H1 (cell line): ENCODE measurements around the gene CTBP2. TPM values are rescaled to one million over a fixed set of nuclear protein-coding genes. Genes with fewer than 3 reads are reported as not detected.

Experiments
- CTBP2 ChIP-seq: IDR thresholded peaks from 2 replicates; pipeline ENCODE4 v1.7.0; 2011; ENCODE audit warnings: borderline replicate concordance, mild to moderate bottlenecking, moderate library complexity, mixed read lengths, low read length; ENCODE audit not compliant: insufficient read depth, insufficient read length
- KDM5A ChIP-seq: fragments of 200-600 bp; IDR thresholded peaks from 2 replicates; pipeline ENCODE4 v1.7.1; 2012; ENCODE audit warnings: mild to moderate bottlenecking, low read length, inconsistent platforms, mixed read lengths
- POLR2AphosphoS5 ChIP-seq: IDR thresholded peaks from 2 replicates; pipeline ENCODE4 v1.6.1; 2011; ENCODE audit warnings: low read depth, low read length
- POU5F1 ChIP-seq: IDR thresholded peaks from 2 replicates; pipeline ENCODE4 v1.6.1; 2011; ENCODE audit warnings: low read depth, mild to moderate bottlenecking, low read length, moderate library complexity
- RBBP5 ChIP-seq: IDR thresholded peaks from 2 replicates; pipeline ENCODE4 v1.7.1; 2012; ENCODE audit warnings: low read depth, mild to moderate bottlenecking, inconsistent platforms, low read length, moderate library complexity, borderline replicate concordance
- SIRT6 ChIP-seq: IDR thresholded peaks from one replicate; pipeline ENCODE4 v1.7.1; 2012; ENCODE audit warnings: low read length, inconsistent platforms
- SP2 ChIP-seq: IDR thresholded peaks from 2 replicates; pipeline ENCODE4 v1.6.1; 2012; ENCODE audit warnings: mild to moderate bottlenecking, low read length, inconsistent platforms
- SRF ChIP-seq: IDR thresholded peaks from 2 replicates; pipeline ENCODE4 v1.6.1; 2011; ENCODE audit warnings: mild to moderate bottlenecking, low read depth, low read length, moderate library complexity
- YY1 ChIP-seq: IDR thresholded peaks from 2 replicates; pipeline ENCODE4 v1.6.1; 2011; ENCODE audit warnings: low read depth, mild to moderate bottlenecking, low read length
- polyA plus RNA-seq, 7 experiments: library from polyadenylated mRNA; depleted of rRNA in 3 of 7; stranded (reverse) in 5 of 7; unstranded in 2 of 7; fragments of >200 nt in 5 of 7; fragments of 200-250 nt in 2 of 7; gene quantifications; 1 replicate in 5 of 7; 2 replicates in 1 of 7; 4 replicates in 1 of 7; pipeline versions ENCODE4 v1.2.1 to v1.2.3, GENCODE V29; 2011 to 2013; ENCODE audit warnings: missing spikeins in 2 of 7, mixed read lengths in 2 of 7
- total RNA-seq: library from RNA; stranded (reverse); fragmentation: NEBNext Ultra II Directional; extraction: Animal tissue kit (Norgen Biotek cat#: 25700); gene quantifications from 2 replicates; pipeline ENCODE4 v1.2.1, GENCODE V29; 2021

CTBP2 gene
- total and polyA plus RNA-seq, 2 of the 8 experiments (the other 6 are each of a cell fraction or from before 2014, with no cell fraction given): 208 to 221 TPM

GRCh38 chr10:125144206-125144605 is 16.2 kb downstream of the CTBP2 start (continued):
- TF ChIP-seq SP2 (no peak), RBBP5 (no peak), CTBP2 (no peak), YY1 (no peak), SRF (no peak), POU5F1 (no peak), SIRT6 (no peak), KDM5A (no peak), POLR2AphosphoS5 (no peak)
- TF ChIP-seq, all 59 proteins: peak for 0
